Nephron (organoid): ENCODE data around the gene DPEP1.

Experiments
- H3K27ac Mint-ChIP-seq, 3 experiments: 2 replicates each; pipeline ENCODE4 v1.8.0; 2020; ENCODE audit warnings: mixed read lengths in 3 of 3, mild to moderate bottlenecking in 2 of 3, moderate library complexity in 1 of 3
- H3K27me3 Mint-ChIP-seq: 2 replicates; pipeline ENCODE4 v1.8.0; 2021; ENCODE audit warnings: low read depth, mild to moderate bottlenecking, moderate library complexity, mixed read lengths
- H3K36me3 Mint-ChIP-seq: 2 replicates; pipeline ENCODE4 v1.8.0; 2020; ENCODE audit warnings: low read depth, mixed read lengths
- H3K4me1 Mint-ChIP-seq: 2 replicates; pipeline ENCODE4 v1.8.0; 2020; ENCODE audit warnings: mixed read lengths
- H3K4me3 Mint-ChIP-seq, 3 experiments: 2 replicates each; pipeline ENCODE4 v1.8.0; 2020; ENCODE audit warnings: mild to moderate bottlenecking in 3 of 3, mixed read lengths in 3 of 3, moderate library complexity in 2 of 3
- H3K9me3 Mint-ChIP-seq: 2 replicates; pipeline ENCODE4 v1.8.0; 2020; ENCODE audit warnings: mixed read lengths
- CTCF ChIP-seq, 3 experiments: fragments of 200-600 bp; sonication (generic); IDR thresholded peaks; one replicate each; pipeline ENCODE4 v1.5.0; 2021; ENCODE audit warnings: antibody characterized with exemption in 3 of 3; ENCODE audit not compliant: unreplicated experiment in 3 of 3

The DPEP1 gene

GRCh38 chr16:89687092-89687940, 73.9 kb downstream of the DPEP1 start:
- H3K27ac Mint-ChIP-seq = peak overlapping the region; percentile 92 to 97 (median 95)
- H3K36me3 Mint-ChIP-seq = peaks cover 55% of the 10 kb centered on the region
- H3K4me1 Mint-ChIP-seq = peaks cover 7% of the 10 kb centered on the region
- peaks cover 10% of the 10 kb centered on the region for H3K9me3 Mint-ChIP-seq
- no peaks in the 10 kb centered on the region for H3K27me3 Mint-ChIP-seq
- no peak for TF ChIP-seq CTCF (IDR thresholded peaks at IDR 0.05; ENCODE audit: unreplicated experiment in 3 of 3)
- H3K4me3 Mint-ChIP-seq = peak overlapping the region; percentile 85 to 91 (median 91)
